Central memory CD8-positive, alpha-beta T cell (primary cell): ENCODE measurements around the gene ARMC5.
A peak's percentile ranks its signal among the peaks of the same experiment; 100 is the strongest.
"Not testable (repeated sequence)": the region's sequence is repeated elsewhere in the genome, so short reads cannot be mapped to it uniquely, and the experiment has no call there.

Experiments
- ATAC-seq: fragments of 150-1000 bp; cut with Tn5 transposase; replicated peaks from 2 replicates; pipeline ENCODE4 v1.10.0; 2022; ENCODE audit warnings: mild to moderate bottlenecking, moderate FRiP score, moderate number of reproducible peaks; ENCODE audit not compliant: poor library complexity, severe bottlenecking; ENCODE audit errors: extremely low read depth
- DNase-seq, 2 donors: peaks; one replicate each; pipeline ENCODE4 v3.0.0; 2021; ENCODE audit warnings: low spot score in 2 of 2
- H3K27ac Mint-ChIP-seq: one replicate; pipeline ENCODE4 v1.8.0; 2022; ENCODE audit warnings: low read depth, mild to moderate bottlenecking, moderate library complexity, mixed read lengths
- H3K27me3 Mint-ChIP-seq: one replicate; pipeline ENCODE4 v1.8.0; 2022; ENCODE audit warnings: mixed read lengths
- H3K36me3 Mint-ChIP-seq: one replicate; pipeline ENCODE4 v1.8.0; 2022; ENCODE audit warnings: mild to moderate bottlenecking, moderate library complexity, mixed read lengths; ENCODE audit not compliant: insufficient read depth
- H3K4me1 Mint-ChIP-seq: one replicate; pipeline ENCODE4 v1.8.0; 2022; ENCODE audit warnings: mixed read lengths
- H3K4me3 Mint-ChIP-seq: one replicate; pipeline ENCODE4 v1.8.0; 2022; ENCODE audit warnings: mild to moderate bottlenecking, moderate library complexity, mixed read lengths
- H3K9me3 Mint-ChIP-seq: one replicate; pipeline ENCODE4 v1.8.0; 2022; ENCODE audit warnings: mixed read lengths

Gene ARMC5, protein sequence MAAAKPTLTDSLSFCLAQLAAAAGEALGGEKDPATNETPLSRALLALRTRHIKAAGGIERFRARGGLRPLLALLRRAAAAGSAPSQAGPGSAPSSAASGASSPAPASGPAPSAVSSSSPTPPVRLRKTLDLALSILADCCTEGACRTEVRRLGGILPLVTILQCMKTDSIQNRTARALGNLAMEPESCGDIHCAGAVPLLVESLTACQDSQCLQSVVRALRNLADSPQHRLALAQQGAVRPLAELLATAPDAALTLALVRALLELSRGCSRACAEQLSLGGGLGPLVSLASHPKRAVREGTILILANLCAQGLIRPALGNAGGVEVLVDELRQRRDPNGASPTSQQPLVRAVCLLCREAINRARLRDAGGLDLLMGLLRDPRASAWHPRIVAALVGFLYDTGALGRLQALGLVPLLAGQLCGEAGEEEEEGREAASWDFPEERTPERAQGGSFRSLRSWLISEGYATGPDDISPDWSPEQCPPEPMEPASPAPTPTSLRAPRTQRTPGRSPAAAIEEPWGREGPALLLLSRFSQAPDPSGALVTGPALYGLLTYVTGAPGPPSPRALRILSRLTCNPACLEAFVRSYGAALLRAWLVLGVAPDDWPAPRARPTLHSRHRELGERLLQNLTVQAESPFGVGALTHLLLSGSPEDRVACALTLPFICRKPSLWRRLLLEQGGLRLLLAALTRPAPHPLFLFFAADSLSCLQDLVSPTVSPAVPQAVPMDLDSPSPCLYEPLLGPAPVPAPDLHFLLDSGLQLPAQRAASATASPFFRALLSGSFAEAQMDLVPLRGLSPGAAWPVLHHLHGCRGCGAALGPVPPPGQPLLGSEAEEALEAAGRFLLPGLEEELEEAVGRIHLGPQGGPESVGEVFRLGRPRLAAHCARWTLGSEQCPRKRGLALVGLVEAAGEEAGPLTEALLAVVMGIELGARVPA

DNA sequence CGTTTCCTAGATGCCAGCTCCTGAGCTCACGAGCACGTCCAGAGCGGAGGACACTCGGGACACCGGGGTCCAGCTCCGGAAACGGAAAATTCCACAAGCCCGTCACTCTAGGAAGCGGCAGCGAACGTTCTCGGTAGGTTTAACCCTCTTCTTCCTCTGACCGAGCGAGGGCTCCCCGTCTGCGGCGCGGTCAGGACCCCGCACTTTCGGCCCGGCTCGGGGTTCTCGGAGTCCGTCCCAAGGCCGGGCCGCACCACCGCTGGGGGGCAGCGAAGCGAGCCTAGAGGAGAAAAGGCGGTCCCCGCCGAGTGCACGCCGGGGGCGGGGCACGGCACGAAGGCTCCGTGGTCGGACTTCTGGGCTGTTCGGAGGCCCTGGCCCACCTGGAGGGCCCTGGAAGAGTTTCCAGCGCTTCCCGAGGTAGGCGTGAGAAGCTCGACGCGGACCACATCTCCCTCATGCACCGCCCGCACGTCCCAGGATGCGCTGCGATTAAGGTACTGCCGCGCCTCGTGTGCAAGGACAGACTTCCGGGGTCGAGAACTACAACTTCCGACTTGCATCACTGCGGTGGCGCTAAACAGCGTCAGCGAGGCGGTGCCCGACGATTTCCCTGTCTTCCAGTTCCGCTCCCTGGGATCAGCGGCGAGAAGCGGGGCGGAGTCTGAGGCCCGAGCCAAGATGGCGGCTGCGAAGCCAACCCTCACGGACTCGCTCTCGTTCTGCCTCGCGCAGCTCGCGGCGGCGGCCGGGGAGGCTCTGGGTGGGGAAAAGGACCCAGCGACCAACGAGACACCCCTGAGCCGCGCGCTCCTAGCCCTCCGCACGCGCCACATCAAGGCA, at the start of gene ARMC5:
Gene ARMC5 (plus strand): TSS at position 658 of the 843 bp plus-strand sequence. CDS start 24 bp downstream, at position 682.
- Mint-ChIP-seq H3K4me1 (peaks cover 32% of the 10 kb centered on the region), H3K27me3 (no peaks in the 10 kb centered on the region), H3K27ac (peak within 1 kb of the TSS; percentile 94), H3K36me3 (peaks cover 28% of the 10 kb centered on the region), H3K9me3 (no peaks in the 10 kb centered on the region), H3K4me3 (peak within 1 kb of the TSS; percentile 88)
- ATAC-seq (peak; percentile 72), DNase-seq (peak; percentile 90 to 94)

DNA sequence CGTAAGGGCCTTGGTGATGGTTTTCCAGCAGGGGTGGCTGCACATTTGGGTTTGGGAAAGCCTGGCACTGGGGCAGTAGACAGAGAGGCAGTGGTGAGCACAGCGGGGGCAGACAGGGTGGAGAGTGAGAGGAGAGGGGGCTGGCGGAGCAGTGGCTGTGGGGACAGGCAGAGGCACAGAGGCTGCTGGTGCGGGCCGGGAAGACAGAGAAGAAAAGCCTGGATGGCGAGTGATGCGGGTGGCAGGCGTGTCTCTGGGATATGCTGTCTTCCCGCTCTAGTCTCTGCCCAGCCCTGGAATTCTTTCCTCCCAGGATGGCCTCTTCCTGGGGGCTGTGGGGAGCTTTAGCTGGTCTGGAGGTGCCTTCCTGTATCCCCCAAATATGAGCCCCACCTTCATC, 49.2 kb upstream of the ARMC5 start:
- Mint-ChIP-seq H3K27me3 (no peaks in the 10 kb centered on the region), H3K9me3 (no peaks in the 10 kb centered on the region), H3K36me3 (peaks cover 3% of the 10 kb centered on the region), H3K4me3 (no peak overlapping the region), H3K4me1 (peaks cover 26% of the 10 kb centered on the region), H3K27ac (no peak overlapping the region)
- DNase-seq (no peak), ATAC-seq (no peak)

DNA sequence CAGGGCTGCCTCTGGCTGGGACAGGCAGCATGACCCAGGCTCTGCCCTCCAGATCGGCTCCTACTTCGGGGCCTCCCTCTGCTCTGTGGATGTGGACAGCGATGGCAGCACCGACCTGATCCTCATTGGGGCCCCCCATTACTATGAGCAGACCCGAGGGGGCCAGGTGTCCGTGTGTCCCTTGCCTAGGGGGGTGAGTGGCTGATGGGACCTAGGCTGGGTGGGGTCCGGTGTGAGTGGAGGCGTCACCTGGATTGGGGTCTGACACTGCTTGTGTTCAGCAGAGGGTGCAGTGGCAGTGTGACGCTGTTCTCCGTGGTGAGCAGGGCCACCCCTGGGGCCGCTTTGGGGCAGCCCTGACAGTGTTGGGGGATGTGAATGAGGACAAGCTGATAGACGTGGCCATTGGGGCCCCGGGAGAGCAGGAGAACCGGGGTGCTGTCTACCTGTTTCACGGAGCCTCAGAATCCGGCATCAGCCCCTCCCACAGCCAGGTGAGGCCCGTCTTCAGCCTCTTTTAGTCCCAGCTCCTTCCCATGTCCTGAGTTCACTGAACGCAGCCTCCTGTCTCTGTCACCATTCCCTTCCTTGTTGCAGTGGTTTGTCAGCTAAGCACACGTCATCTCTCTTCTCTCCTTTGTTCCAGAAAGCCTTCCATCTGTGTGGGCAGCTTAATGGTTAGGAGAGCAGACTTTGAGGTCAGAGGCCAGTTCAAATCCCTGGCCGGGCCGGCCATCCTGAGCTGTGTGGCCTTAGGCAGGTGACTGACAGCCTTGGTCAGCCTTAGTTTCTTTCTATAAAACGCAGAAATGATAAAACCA, 48.1 kb upstream of the ARMC5 start:
- no peak for ATAC-seq
- H3K9me3 Mint-ChIP-seq = no peaks in the 10 kb centered on the region
- no peak overlapping the region for H3K4me3 Mint-ChIP-seq
- DNase-seq = no peak
- no peaks in the 10 kb centered on the region for H3K27me3 Mint-ChIP-seq
- peaks cover 36% of the 10 kb centered on the region for H3K4me1 Mint-ChIP-seq
- H3K27ac Mint-ChIP-seq = no peak overlapping the region
- peaks cover 3% of the 10 kb centered on the region for H3K36me3 Mint-ChIP-seq

DNA sequence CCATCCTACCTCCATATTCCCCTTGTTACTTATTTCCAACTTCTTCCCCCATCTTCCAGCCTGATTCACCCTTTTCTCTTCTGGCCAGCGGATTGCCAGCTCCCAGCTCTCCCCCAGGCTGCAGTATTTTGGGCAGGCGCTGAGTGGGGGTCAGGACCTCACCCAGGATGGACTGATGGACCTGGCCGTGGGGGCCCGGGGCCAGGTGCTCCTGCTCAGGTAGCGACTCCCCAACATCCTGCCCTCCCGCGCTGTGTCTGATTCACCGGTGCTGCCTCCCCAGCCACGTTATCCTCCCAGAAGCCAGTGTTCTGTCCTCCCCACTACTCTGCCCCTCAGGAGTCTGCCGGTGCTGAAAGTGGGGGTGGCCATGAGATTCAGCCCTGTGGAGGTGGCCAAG, 46.6 kb upstream of the ARMC5 start:
- ATAC-seq (no peak), DNase-seq (no peak)
- H3K27ac Mint-ChIP-seq = no peak overlapping the region
- peaks cover 3% of the 10 kb centered on the region for H3K36me3 Mint-ChIP-seq
- no peaks in the 10 kb centered on the region for H3K27me3 Mint-ChIP-seq
- H3K9me3 Mint-ChIP-seq = no peaks in the 10 kb centered on the region
- H3K4me1 Mint-ChIP-seq = peaks cover 42% of the 10 kb centered on the region
- no peak overlapping the region for H3K4me3 Mint-ChIP-seq

DNA sequence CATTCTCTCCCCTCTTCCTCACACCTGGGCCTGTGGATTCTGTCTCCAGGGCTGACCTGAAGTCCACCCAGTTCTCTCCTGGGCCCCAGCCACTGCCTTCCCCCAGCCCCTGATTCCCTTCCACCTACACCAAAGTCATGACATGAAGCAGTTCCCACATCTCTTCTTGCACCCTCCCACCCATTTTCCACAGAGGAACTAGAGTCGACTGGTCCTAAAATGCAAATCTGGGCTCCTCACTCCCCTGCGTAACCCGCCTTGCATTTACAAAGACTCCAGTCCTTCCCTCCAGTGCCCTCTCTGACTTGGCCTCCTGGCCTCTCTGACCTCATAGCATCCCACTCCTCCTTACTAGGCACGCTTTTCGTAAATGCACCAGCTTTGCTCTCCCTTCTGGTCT, 45.9 kb upstream of the ARMC5 start:
- ATAC-seq (no peak), DNase-seq (no peak)
- Mint-ChIP-seq H3K27ac (no peak overlapping the region), H3K4me3 (no peak overlapping the region), H3K36me3 (peaks cover 5% of the 10 kb centered on the region), H3K9me3 (no peaks in the 10 kb centered on the region), H3K27me3 (no peaks in the 10 kb centered on the region), H3K4me1 (peaks cover 47% of the 10 kb centered on the region)

DNA sequence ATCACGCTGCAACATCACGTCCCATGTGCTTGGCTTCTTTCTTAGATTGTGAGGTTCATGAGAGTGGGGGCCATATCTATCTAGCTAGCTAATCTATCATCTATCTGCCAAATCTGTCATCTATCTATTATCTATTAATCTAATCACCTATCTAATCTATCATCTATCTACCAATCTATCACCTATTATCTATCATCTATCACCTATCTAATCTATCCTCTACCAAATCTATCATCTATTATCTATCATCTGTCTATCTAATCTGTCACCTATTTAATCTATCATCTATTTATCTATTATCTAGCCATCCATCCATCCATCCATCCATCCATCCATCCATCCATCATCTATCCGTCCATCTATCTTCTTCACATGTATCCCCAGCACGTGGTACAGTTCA, 45.4 kb upstream of the ARMC5 start:
- no peaks in the 10 kb centered on the region for H3K27me3 Mint-ChIP-seq
- H3K36me3 Mint-ChIP-seq = peaks cover 5% of the 10 kb centered on the region
- no peak overlapping the region for H3K4me3 Mint-ChIP-seq
- DNase-seq (no peak), ATAC-seq (no peak)
- no peak overlapping the region for H3K27ac Mint-ChIP-seq
- H3K4me1 Mint-ChIP-seq = peaks cover 42% of the 10 kb centered on the region
- no peaks in the 10 kb centered on the region for H3K9me3 Mint-ChIP-seq

DNA sequence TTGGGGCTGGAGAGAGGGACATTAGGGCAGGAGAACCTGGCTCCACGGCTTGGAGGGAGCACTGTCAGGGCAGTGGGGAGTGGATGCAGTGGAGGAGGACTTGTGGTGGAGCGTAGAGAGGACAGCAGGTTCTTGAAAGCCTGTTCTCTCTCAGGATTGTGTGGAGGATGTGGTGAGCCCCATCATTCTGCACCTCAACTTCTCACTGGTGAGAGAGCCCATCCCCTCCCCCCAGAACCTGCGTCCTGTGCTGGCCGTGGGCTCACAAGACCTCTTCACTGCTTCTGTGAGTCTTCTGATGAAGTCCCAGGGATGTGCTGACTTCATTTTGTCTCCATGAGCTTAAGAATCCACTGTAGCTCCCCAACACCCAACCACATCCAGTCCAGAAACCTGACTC, 44.6 kb upstream of the ARMC5 start:
- H3K4me1 Mint-ChIP-seq = peaks cover 47% of the 10 kb centered on the region
- peak overlapping the region; percentile 53 for H3K4me3 Mint-ChIP-seq
- no peak for DNase-seq

DNA sequence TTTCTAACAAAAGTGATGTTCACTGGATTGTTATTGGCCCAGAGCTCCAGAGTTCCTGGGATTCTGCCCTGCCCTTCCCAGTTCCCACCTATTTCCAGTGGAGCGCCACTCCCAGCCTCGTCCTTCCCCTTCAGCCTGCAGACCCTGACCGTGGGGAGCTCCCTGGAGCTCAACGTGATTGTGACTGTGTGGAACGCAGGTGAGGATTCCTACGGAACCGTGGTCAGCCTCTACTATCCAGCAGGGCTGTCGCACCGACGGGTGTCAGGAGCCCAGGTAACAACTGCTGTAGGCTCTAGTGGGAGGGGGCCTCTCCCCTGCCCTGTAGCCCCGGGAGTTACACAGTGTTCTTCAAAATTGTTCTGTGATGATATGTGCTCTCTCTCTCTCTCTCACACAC, 42.9 kb upstream of the ARMC5 start:
- H3K4me3 Mint-ChIP-seq = no peak overlapping the region

More for the DNA sequence above, 44.6 kb upstream of the ARMC5 start:
- no peaks in the 10 kb centered on the region for H3K9me3 Mint-ChIP-seq
- peak; percentile 77 for ATAC-seq
- peak overlapping the region; percentile 56 for H3K27ac Mint-ChIP-seq
- H3K27me3 Mint-ChIP-seq = no peaks in the 10 kb centered on the region
- peaks cover 5% of the 10 kb centered on the region for H3K36me3 Mint-ChIP-seq

DNA sequence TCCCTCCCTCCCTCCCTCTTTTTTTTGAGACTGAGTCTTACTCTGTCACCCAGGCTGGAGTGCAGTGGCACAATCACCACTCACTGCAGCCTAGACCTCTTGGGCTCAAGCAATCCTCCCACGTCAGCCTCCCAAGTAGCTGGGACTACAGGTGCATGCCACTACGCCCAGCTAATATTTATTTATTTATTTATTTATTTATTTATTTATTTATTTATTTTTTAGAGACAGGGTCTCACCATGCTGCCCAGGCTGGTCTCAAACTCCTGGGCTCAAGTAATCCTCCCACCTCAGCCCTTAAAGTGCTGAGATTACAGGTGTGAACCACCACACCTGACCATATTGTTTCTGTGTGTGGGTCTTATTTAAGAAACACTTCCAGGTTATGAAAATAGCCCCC, 42.3 kb upstream of the ARMC5 start:
- H3K4me1 Mint-ChIP-seq = peaks cover 68% of the 10 kb centered on the region
- not testable (repeated sequence) for H3K27ac Mint-ChIP-seq, H3K4me3 Mint-ChIP-seq, H3K9me3 Mint-ChIP-seq, H3K27me3 Mint-ChIP-seq, H3K36me3 Mint-ChIP-seq, ATAC-seq, DNase-seq

More for the DNA sequence above, 42.9 kb upstream of the ARMC5 start:
- Mint-ChIP-seq H3K27me3 (no peaks in the 10 kb centered on the region), H3K9me3 (no peaks in the 10 kb centered on the region), H3K36me3 (peaks cover 5% of the 10 kb centered on the region), H3K27ac (no peak overlapping the region), H3K4me1 (peaks cover 62% of the 10 kb centered on the region)
- ATAC-seq (no peak), DNase-seq (no peak)

DNA sequence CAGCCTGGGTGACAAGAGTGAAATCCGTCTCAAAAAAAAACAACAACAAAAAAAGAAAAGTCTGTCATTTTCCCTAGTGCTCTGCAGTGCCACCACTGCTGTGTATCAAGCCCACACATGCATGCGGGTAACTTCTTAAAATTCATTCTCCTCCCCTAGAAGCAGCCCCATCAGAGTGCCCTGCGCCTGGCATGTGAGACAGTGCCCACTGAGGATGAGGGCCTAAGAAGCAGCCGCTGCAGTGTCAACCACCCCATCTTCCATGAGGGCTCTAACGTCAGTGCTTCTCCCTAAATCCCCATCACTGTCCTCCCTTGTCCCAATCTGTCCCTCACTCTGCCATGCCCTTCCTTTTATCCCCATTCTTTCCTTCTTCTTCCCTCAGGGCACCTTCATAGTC, 41.4 kb upstream of the ARMC5 start:
- Mint-ChIP-seq H3K36me3 (peaks cover 7% of the 10 kb centered on the region), H3K27me3 (no peaks in the 10 kb centered on the region), H3K9me3 (no peaks in the 10 kb centered on the region), H3K27ac (no peak overlapping the region), H3K4me3 (no peak overlapping the region), H3K4me1 (peaks cover 77% of the 10 kb centered on the region)
- ATAC-seq (no peak), DNase-seq (no peak)

DNA sequence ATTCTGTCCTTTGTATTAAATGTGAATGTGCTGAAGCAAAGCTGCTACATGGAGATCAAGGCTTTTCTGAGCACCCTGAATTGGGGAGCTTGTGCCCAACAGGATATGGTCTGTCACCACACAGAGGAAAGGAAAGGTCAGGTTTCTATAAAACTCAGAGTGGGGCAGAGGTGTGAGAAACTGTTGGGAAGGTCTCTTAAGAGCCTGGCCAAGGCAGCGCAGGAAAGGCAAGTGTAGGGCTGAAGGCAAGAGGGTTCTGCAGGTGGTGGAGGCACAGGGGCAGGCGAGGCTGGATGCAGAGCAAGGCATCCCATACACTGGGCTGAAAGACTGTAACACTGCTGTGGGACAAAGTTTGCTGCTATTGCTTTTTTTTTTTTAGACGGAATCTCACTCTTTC, 39.3 kb upstream of the ARMC5 start:
- ATAC-seq (no peak), DNase-seq (no peak)
- no peaks in the 10 kb centered on the region for H3K9me3 Mint-ChIP-seq
- peaks cover 66% of the 10 kb centered on the region for H3K4me1 Mint-ChIP-seq
- H3K4me3 Mint-ChIP-seq = peak overlapping the region; percentile 51
- H3K27me3 Mint-ChIP-seq = no peaks in the 10 kb centered on the region
- H3K36me3 Mint-ChIP-seq = peaks cover 4% of the 10 kb centered on the region
- H3K27ac Mint-ChIP-seq = no peak overlapping the region
